Hindlimb muscle (tissue), 1 donor: ENCODE data around the gene NAGA. TPM values are rescaled to one million over a fixed set of nuclear protein-coding genes. Genes with fewer than 3 reads are reported as not detected.

Source experiments
- DNase-seq: peaks from one replicate; pipeline ENCODE4 v3.0.0-alpha.2; 2013
- polyA plus RNA-seq: library from polyadenylated mRNA; unstranded; fragments of 120-200 nt; gene quantifications from one replicate; pipeline ENCODE4 v1.2.1, GENCODE V29; 2013; ENCODE audit not compliant: insufficient read length

NAGA gene
- polyA plus RNA-seq, 1 donor, result 19.9 TPM

- DNase-seq, result no peak
Observed at GRCh38 chr22:42039271-42039670, 31.3 kb downstream of the NAGA start.

- DNase-seq, result no peak
Observed at GRCh38 chr22:42035256-42035655, 35.4 kb downstream of the NAGA start.

DNA sequence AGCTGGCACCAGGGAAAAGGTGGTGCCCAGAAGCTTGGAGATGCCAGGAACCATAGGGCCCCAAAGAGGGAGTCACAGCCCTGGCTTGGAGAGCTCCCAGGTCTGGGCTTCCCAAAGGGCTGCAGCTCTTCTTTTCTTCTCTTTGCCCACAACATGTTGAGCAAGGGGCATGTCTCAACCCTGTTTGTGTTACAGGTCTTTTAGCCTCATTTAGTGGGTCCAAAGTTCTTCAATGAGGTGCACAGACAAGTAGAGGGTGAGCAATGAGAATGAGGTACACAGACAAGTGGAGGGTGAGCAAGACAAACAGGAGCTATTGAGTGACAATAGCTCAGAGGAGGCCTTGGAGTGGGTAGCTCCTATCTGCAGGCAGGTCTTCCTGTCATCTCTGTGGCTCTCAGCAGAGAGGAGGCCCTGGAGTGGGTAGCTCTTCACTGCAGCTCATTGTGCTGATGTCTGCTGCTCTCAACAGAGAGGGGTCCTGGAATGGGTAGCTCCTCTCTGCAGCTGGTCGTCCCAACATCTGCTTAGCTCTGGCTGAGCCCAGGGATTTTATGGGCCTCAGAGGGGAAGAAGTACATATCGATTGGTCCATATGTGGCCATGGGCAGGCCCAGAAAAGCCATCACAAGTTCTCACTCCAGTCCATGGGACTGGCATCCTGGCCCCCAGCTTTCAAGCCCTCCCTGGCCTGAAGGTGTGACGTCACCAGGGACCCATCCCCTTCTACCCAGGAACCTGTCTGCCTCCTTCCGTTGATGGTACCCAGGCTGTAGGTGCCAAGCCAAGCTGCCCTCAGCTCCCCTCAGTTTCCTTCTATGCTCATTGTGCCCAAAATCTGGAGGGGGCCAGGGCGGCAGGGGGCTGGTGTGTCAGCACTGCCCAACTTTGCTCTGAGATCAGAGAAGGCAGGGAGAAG, 37.1 kb downstream of the NAGA start:
- DNase-seq, result no peak

DNA sequence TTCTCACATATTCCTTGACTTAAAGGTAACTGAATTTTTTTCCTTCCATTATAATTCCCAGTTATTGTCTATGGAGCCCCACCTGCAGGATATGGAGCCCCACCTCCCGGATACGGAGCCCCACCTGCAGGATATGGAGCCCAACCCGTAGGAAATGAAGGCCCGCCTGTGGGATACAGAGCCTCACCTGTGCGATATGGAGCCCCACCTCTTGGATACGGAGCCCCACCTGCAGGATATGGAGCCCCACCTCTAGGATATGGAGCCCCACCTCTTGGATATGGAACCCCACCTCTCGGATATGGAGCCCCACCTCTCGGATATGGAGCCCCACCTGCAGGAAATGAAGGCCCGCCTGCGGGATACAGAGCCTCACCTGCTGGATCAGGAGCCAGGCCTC, 43.9 kb downstream of the NAGA start:
- DNase-seq, result no peak

- DNase-seq, result no peak
Observed at GRCh38 chr22:42025421-42025820, 45.2 kb downstream of the NAGA start.

GRCh38 chr22:42022162-42022847, 48.3 kb downstream of the NAGA start:
- DNase-seq, result no peak

GRCh38 chr22:42021571-42021970, 49.0 kb downstream of the NAGA start:
- DNase-seq, result no peak

- DNase-seq, result no peak
Observed at GRCh38 chr22:42018224-42018623, 52.4 kb downstream of the NAGA start.

DNA sequence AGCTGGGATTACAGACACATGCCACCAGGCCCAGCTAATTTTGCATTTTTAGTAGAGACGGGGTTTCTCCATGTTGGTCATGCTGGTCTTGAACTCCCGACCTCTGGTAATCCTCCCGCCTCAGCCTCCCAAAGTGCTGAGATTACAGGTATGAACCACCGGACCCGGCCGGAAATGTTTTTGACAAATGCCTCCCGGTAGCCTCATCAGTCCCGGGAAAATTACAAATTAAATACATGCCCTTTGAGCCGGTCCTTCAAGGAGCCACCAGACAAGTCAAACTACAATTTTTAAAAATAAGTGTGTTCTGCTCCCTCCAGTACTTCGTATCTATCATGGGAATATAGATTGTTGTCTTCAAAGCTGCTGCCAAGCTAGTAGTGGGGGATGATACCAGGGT, 54.5 kb downstream of the NAGA start:
- DNase-seq, result no peak

DNA sequence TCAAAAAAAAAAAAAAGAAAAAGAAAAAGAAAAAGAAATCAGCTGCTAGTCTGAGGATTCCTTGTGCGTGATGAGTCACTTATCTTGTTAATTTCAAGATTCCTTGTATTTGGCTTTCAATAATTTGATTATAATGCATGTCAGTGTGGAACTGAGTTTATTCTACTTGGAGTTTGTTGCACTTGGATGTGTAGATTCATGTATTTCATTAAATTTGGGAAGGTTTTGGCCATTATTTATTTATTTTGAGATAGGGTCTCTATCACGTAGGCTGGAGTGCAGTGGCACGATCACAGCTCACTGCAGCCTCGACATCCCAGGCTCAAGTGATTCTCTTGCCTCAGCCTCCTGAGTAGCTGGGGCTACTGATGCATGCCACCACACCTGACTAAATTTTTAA, 57.2 kb downstream of the NAGA start:
- DNase-seq, result no peak

GRCh38 chr22:42010778-42011177, 59.8 kb downstream of the NAGA start:
- no peak for DNase-seq

Other genes starting within 250 kb of the NAGA start
- gene SREBF2, start 237.7 kb downstream of the NAGA start, polyA plus RNA-seq, result 83.4 TPM
- gene SHISA8, start 155.7 kb downstream of the NAGA start, polyA plus RNA-seq, result 1.1 TPM
- gene TNFRSF13C, start 144.0 kb downstream of the NAGA start, polyA plus RNA-seq, result 1.5 TPM
- gene CENPM, start 123.7 kb downstream of the NAGA start, polyA plus RNA-seq, result 5.6 TPM
- 0.63 TPM for gene SEPTIN3, start 101.4 kb downstream of the NAGA start, polyA plus RNA-seq
- 1.1 TPM for gene WBP2NL, start 72.0 kb downstream of the NAGA start, polyA plus RNA-seq
- gene PHETA2, start 3.4 kb upstream of the NAGA start, polyA plus RNA-seq, result 17.9 TPM
- 75.1 TPM for gene SMDT1, start 8.9 kb upstream of the NAGA start, polyA plus RNA-seq
- gene NDUFA6, start 20.0 kb upstream of the NAGA start, polyA plus RNA-seq, result 75.3 TPM
- gene CYP2D6, start 60.0 kb upstream of the NAGA start, polyA plus RNA-seq, result 1.4 TPM
- 10.3 TPM for gene TCF20, start 199.8 kb upstream of the NAGA start, polyA plus RNA-seq